ENCODE results near the gene NARS2.

DNA sequence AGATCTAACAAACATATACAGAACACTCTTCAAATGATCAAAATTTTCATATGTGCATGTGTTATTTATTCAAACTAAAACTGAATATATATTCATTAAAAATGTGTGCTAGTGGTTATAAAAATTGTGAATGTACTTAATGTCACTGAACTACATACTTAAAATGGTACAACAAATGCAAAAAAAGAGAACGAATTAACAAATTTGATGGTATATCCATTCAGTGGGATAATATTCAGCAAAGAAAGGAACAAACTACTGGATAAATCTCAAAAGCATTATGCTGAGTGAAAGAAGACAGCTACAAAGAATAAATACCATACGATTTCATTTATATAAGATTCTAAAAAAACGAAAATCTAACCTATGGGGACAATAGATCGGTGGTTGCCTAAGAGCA, 64.1 kb downstream of the NARS2 start:
- TF ChIP-seq, protein P1, sequence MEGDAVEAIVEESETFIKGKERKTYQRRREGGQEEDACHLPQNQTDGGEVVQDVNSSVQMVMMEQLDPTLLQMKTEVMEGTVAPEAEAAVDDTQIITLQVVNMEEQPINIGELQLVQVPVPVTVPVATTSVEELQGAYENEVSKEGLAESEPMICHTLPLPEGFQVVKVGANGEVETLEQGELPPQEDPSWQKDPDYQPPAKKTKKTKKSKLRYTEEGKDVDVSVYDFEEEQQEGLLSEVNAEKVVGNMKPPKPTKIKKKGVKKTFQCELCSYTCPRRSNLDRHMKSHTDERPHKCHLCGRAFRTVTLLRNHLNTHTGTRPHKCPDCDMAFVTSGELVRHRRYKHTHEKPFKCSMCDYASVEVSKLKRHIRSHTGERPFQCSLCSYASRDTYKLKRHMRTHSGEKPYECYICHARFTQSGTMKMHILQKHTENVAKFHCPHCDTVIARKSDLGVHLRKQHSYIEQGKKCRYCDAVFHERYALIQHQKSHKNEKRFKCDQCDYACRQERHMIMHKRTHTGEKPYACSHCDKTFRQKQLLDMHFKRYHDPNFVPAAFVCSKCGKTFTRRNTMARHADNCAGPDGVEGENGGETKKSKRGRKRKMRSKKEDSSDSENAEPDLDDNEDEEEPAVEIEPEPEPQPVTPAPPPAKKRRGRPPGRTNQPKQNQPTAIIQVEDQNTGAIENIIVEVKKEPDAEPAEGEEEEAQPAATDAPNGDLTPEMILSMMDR (IDR thresholded peaks at IDR 0.05; ENCODE audit: low read depth, low read length), result no peak
- TF ChIP-seq POLR2A (IDR thresholded peaks at IDR 0.05; ENCODE audit: extremely low read depth, insufficient read length), result no peak
- TF ChIP-seq, protein P2, sequence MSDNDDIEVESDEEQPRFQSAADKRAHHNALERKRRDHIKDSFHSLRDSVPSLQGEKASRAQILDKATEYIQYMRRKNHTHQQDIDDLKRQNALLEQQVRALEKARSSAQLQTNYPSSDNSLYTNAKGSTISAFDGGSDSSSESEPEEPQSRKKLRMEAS (IDR thresholded peaks at IDR 0.05; ENCODE audit: low read depth, low read length), result no peak
- no peak for TF ChIP-seq MYC (IDR thresholded peaks at IDR 0.05; ENCODE audit: low read depth, low read length)

Measured in NB4 (cell line).